Effector CD4-positive, alpha-beta T cell (primary cell): ENCODE data around the gene IHH.

ENCODE experiments used
- DNase-seq: peaks from one replicate; pipeline ENCODE4 v3.0.0-alpha.2; 2020

The IHH gene

GRCh38 chr2:219037783-219038499 lies 22.8 kb downstream of the IHH start:
- DNase-seq, result no peak

- DNase-seq, result no peak
These were observed 24.8 kb downstream of the IHH start for GRCh38 chr2:219035942-219036341.

- no peak for DNase-seq
These were observed 25.9 kb downstream of the IHH start for GRCh38 chr2:219034823-219035222.

- no peak for DNase-seq
These were observed 28.5 kb downstream of the IHH start for GRCh38 chr2:219032051-219032745.

GRCh38 chr2:219031005-219031738 lies 29.5 kb downstream of the IHH start:
- DNase-seq, result no peak

- no peak for DNase-seq
These were observed 30.4 kb downstream of the IHH start for GRCh38 chr2:219030177-219030940.

GRCh38 chr2:219029829-219030165 lies 30.9 kb downstream of the IHH start:
- peak; percentile 71 for DNase-seq

- DNase-seq, result no peak
These were observed 31.5 kb downstream of the IHH start for GRCh38 chr2:219028996-219029828.

GRCh38 chr2:219028141-219028540 lies 32.6 kb downstream of the IHH start:
- no peak for DNase-seq

- DNase-seq, result no peak
These were observed 33.1 kb downstream of the IHH start for GRCh38 chr2:219027511-219028055.

GRCh38 chr2:219026946-219027345 lies 33.8 kb downstream of the IHH start:
- DNase-seq, result no peak

GRCh38 chr2:219025637-219026585 lies 34.8 kb downstream of the IHH start:
- no peak for DNase-seq

GRCh38 chr2:219024059-219024458 lies 36.7 kb downstream of the IHH start:
- DNase-seq, result no peak

GRCh38 chr2:219023045-219023605 lies 37.6 kb downstream of the IHH start:
- no peak for DNase-seq

GRCh38 chr2:219022616-219023015 lies 38.1 kb downstream of the IHH start:
- DNase-seq, result no peak

GRCh38 chr2:219022041-219022440 lies 38.7 kb downstream of the IHH start:
- DNase-seq, result no peak

- no peak for DNase-seq
These were observed 39.1 kb downstream of the IHH start for GRCh38 chr2:219021591-219021990.

GRCh38 chr2:219020604-219021365 lies 39.9 kb downstream of the IHH start:
- no peak for DNase-seq

GRCh38 chr2:219019436-219019835 lies 41.3 kb downstream of the IHH start:
- DNase-seq, result no peak

- no peak for DNase-seq
These were observed 42.0 kb downstream of the IHH start for GRCh38 chr2:219018726-219019125.
